Erythroblast (primary cell): ENCODE results near the gene COL19A1.

Experiments used
- GATA1 ChIP-seq: IDR thresholded peaks from 2 replicates; pipeline ENCODE4 v1.6.1; 2011; ENCODE audit warnings: low read depth, mild to moderate bottlenecking, control low read depth, low read length, moderate library complexity
- POLR2A ChIP-seq: IDR thresholded peaks from 2 replicates; pipeline ENCODE4 v1.6.1; 2011; ENCODE audit warnings: mild to moderate bottlenecking, low read length

- TF ChIP-seq POLR2A (no peak), GATA1 (no peak)
Measured at GRCh38 chr6:70037445-70037844, 171.1 kb downstream of the COL19A1 start.
